ENCODE data around the gene EFTUD2. TPM values are rescaled to one million over a fixed set of nuclear protein-coding genes. Genes with fewer than 3 reads are reported as not detected.

The EFTUD2 gene
- total RNA-seq, 4 donors from 2014 or later: 65.0 to 116 (median 81.3) TPM

- no peak for ATAC-seq
- H3K4me3 ChIP-seq: no peak overlapping the region
- DNase-seq: no peak
- intact Hi-C loops (cut with DNase I; ENCODE audit: low total_unique reads) (loop anchor here (10.0 kb wide), 1 partner anchor 275 kb away; no protein-coding TSS in a partner anchor), in situ Hi-C loops (cut with MboI; ENCODE audit: low sequenced_read_pairs in 4 of 4) (loop anchor here in 3 of 4 donors (5.0 to 25.0 kb wide), 5 partner anchors 103 to 218 kb away; partner anchors contain the start of genes ACBD4 (in 2 of the 3), PLCD3 (in 2 of the 3) and HEXIM1 (in 1 of the 3))
- no peaks in the 10 kb centered on the region for H3K27me3 ChIP-seq
- no peaks in the 10 kb centered on the region for H3K36me3 ChIP-seq
- H3K9me3 ChIP-seq: no peaks in the 10 kb centered on the region
- no peak for TF ChIP-seq CTCF (IDR thresholded peaks at IDR 0.05 in 4 of 5, conservative IDR thresholded peaks at IDR 0.05 in 1 of 5)
- no peak for TF ChIP-seq POLR2A (IDR thresholded peaks at IDR 0.05)
- no peak overlapping the region for H3K27ac ChIP-seq
- peaks cover 0 to 8% of the 10 kb centered on the region in 2 donors for H3K4me1 ChIP-seq
These were observed 20.2 kb upstream of the EFTUD2 start for GRCh38 chr17:44919411-44919810.

GRCh38 chr17:44918006-44918405 lies 18.8 kb upstream of the EFTUD2 start:
- intact Hi-C loops (cut with DNase I; ENCODE audit: low total_unique reads): loop anchor here (10.0 kb wide), 1 partner anchor 277 kb away; no protein-coding TSS in a partner anchor
- no peaks in the 10 kb centered on the region for H3K27me3 ChIP-seq
- in situ Hi-C loops (cut with MboI; ENCODE audit: low sequenced_read_pairs in 4 of 4): loop anchor here in 3 of 4 donors (5.0 to 25.0 kb wide), 5 partner anchors 104 to 219 kb away; partner anchors contain the start of genes ACBD4 (in 2 of the 3), PLCD3 (in 2 of the 3) and HEXIM1 (in 1 of the 3)
- no peaks in the 10 kb centered on the region for H3K36me3 ChIP-seq
- DNase-seq (no peak), ATAC-seq (no peak)
- no peak for TF ChIP-seq CTCF (IDR thresholded peaks at IDR 0.05 in 4 of 5, conservative IDR thresholded peaks at IDR 0.05 in 1 of 5)
- no peak for TF ChIP-seq POLR2A (IDR thresholded peaks at IDR 0.05)
- H3K27ac ChIP-seq: no peak overlapping the region
- H3K4me3 ChIP-seq: no peak overlapping the region
- H3K9me3 ChIP-seq: no peaks in the 10 kb centered on the region
- peaks cover 0 to 8% of the 10 kb centered on the region in 2 donors for H3K4me1 ChIP-seq

GRCh38 chr17:44917456-44917855 lies 18.2 kb upstream of the EFTUD2 start:
- TF ChIP-seq POLR2A (IDR thresholded peaks at IDR 0.05): no peak
- no peak for TF ChIP-seq CTCF (IDR thresholded peaks at IDR 0.05 in 4 of 5, conservative IDR thresholded peaks at IDR 0.05 in 1 of 5)
- intact Hi-C loops (cut with DNase I; ENCODE audit: low total_unique reads): loop anchor here (10.0 kb wide), 1 partner anchor 277 kb away; no protein-coding TSS in a partner anchor
- DNase-seq: no peak
- no peak for ATAC-seq
- no peak overlapping the region for H3K4me3 ChIP-seq
- H3K4me1 ChIP-seq: peaks cover 0 to 8% of the 10 kb centered on the region in 2 donors
- no peak overlapping the region for H3K27ac ChIP-seq
- no peaks in the 10 kb centered on the region for H3K36me3 ChIP-seq
- no peaks in the 10 kb centered on the region for H3K27me3 ChIP-seq
- H3K9me3 ChIP-seq: no peaks in the 10 kb centered on the region
- in situ Hi-C loops (cut with MboI; ENCODE audit: low sequenced_read_pairs in 4 of 4): loop anchor here in 3 of 4 donors (5.0 to 25.0 kb wide), 5 partner anchors 105 to 220 kb away; partner anchors contain the start of genes ACBD4 (in 2 of the 3), PLCD3 (in 2 of the 3) and HEXIM1 (in 1 of the 3)

GRCh38 chr17:44916781-44917241 lies 17.6 kb upstream of the EFTUD2 start:
- no peaks in the 10 kb centered on the region for H3K9me3 ChIP-seq
- intact Hi-C loops (cut with DNase I; ENCODE audit: low total_unique reads): loop anchor here (10.0 kb wide), 1 partner anchor 278 kb away; no protein-coding TSS in a partner anchor
- H3K36me3 ChIP-seq: no peaks in the 10 kb centered on the region
- DNase-seq: peak in 1 of 2 donors; percentile 16
- H3K4me3 ChIP-seq: no peak overlapping the region
- peaks cover 0 to 2% (median 0%) of the 10 kb centered on the region in 3 donors for H3K27me3 ChIP-seq
- H3K4me1 ChIP-seq: peaks cover 0 to 8% of the 10 kb centered on the region in 2 donors
- in situ Hi-C loops (cut with MboI; ENCODE audit: low sequenced_read_pairs in 4 of 4): loop anchor here in 3 of 4 donors (5.0 to 25.0 kb wide), 5 partner anchors 105 to 220 kb away; partner anchors contain the start of genes ACBD4 (in 2 of the 3), PLCD3 (in 2 of the 3) and HEXIM1 (in 1 of the 3)
- no peak overlapping the region for H3K27ac ChIP-seq
- peak in 1 of 2 donors; percentile 34 for ATAC-seq
- TF ChIP-seq CTCF (IDR thresholded peaks at IDR 0.05 in 4 of 5, conservative IDR thresholded peaks at IDR 0.05 in 1 of 5): no peak
- TF ChIP-seq POLR2A (IDR thresholded peaks at IDR 0.05): no peak

Data from gastrocnemius medialis (tissue), 4 donors.